K562 (cell line): Measurements from ENCODE around the gene SH3BP5. TPM values are rescaled to one million over a fixed set of nuclear protein-coding genes. Genes with fewer than 3 reads are reported as not detected.

Source experiments
- AFF1 ChIP-seq, 2 experiments: fragments of 450-650 bp; IDR thresholded peaks; 2 replicates each; pipeline ENCODE4 v1.6.1; 2018; ENCODE audit warnings: mild to moderate bottlenecking in 2 of 2, low read depth in 1 of 2; ENCODE audit not compliant: partially characterized antibody in 2 of 2
- CLOCK ChIP-seq: fragments of 250-450 bp; sonication (Bioruptor Pico); IDR thresholded peaks from 2 replicates; pipeline ENCODE4 v1.4.0; 2020; ENCODE audit warnings: mild to moderate bottlenecking, moderate library complexity, borderline replicate concordance
- E2F4 ChIP-seq: sonication (generic); formaldehyde crosslinking; IDR thresholded peaks from 2 replicates; pipeline ENCODE4 v1.8.0; 2022; ENCODE audit warnings: mild to moderate bottlenecking, low read depth, missing genetic modification reagents
- FOXP1 ChIP-seq: sonication (generic); formaldehyde crosslinking; IDR thresholded peaks from 2 replicates; pipeline ENCODE4 v1.8.0; 2022; ENCODE audit warnings: mild to moderate bottlenecking, missing genetic modification reagents
- HOXB6 ChIP-seq: fragments of 250-450 bp; sonication (Bioruptor Pico); IDR thresholded peaks from 2 replicates; pipeline ENCODE4 v1.5.1; 2022; ENCODE audit warnings: mild to moderate bottlenecking, borderline replicate concordance
- NEUROD1 ChIP-seq: fragments of 150-350 bp; IDR thresholded peaks from 2 replicates; pipeline ENCODE4 v1.6.1; 2014; ENCODE audit warnings: borderline replicate concordance, low read length, low read depth; ENCODE audit not compliant: partially characterized antibody
- PCBP1 ChIP-seq: fragments of 200-400 bp; formaldehyde crosslinking; IDR thresholded peaks from 2 replicates; pipeline ENCODE4 v1.6.1; 2018; ENCODE audit warnings: mild to moderate bottlenecking, low read depth, low read length; ENCODE audit not compliant: poor library complexity, severe bottlenecking
- POU5F1 ChIP-seq: fragments of 150-350 bp; IDR thresholded peaks from 2 replicates; pipeline ENCODE4 v1.6.1; 2014; ENCODE audit warnings: borderline replicate concordance, low read length, low read depth, mild to moderate bottlenecking; ENCODE audit not compliant: partially characterized antibody
- RCOR1 ChIP-seq, 2 experiments: IDR thresholded peaks; 2 replicates each; pipeline ENCODE4 v1.6.1; 2012; ENCODE audit warnings: low read depth in 2 of 2, low read length in 2 of 2, borderline replicate concordance in 1 of 2, improper control_type of control experiment in 1 of 2
- SMARCC2 ChIP-seq: fragments of 450-650 bp; IDR thresholded peaks from 2 replicates; pipeline ENCODE4 v1.6.1; 2017; ENCODE audit warnings: antibody characterized with exemption, moderate library complexity, mild to moderate bottlenecking, low read depth
- TAF15 ChIP-seq: fragments of 200-400 bp; formaldehyde crosslinking; IDR thresholded peaks from 2 replicates; pipeline ENCODE4 v1.6.1; 2017; ENCODE audit warnings: mild to moderate bottlenecking, low read depth, low read length, moderate library complexity
- ZC3H4 ChIP-seq: sonication (generic); formaldehyde crosslinking; IDR thresholded peaks from 2 replicates; pipeline ENCODE4 v1.9.0; 2021; ENCODE audit warnings: missing genetic modification reagents, borderline replicate concordance
- ZEB2 ChIP-seq: fragments of 450-650 bp; IDR thresholded peaks from 2 replicates; pipeline ENCODE4 v1.6.1; 2016
- ZFP30 ChIP-seq: fragments of 250-450 bp; sonication (Bioruptor Pico); IDR thresholded peaks from 2 replicates; pipeline ENCODE4 v1.8.0; 2022; ENCODE audit warnings: moderate library complexity, mild to moderate bottlenecking, inconsistent platforms, borderline replicate concordance
- ZNF124 ChIP-seq: sonication (generic); formaldehyde crosslinking; IDR thresholded peaks from 2 replicates; pipeline ENCODE4 v1.8.1; 2022; ENCODE audit warnings: missing genetic modification reagents
- ZNF398 ChIP-seq: fragments of 250-450 bp; sonication (Bioruptor Pico); IDR thresholded peaks from 2 replicates; pipeline ENCODE4 v1.8.0; 2021; ENCODE audit warnings: moderate library complexity, mild to moderate bottlenecking, inconsistent platforms
- ZNF41 ChIP-seq: fragments of 250-450 bp; sonication (Bioruptor Pico); conservative IDR thresholded peaks from 2 replicates; pipeline ENCODE4 v1.4.0; 2020; ENCODE audit warnings: mild to moderate bottlenecking
- ZNF445 ChIP-seq: fragments of 250-450 bp; sonication (Bioruptor Pico); IDR thresholded peaks from 2 replicates; pipeline ENCODE4 v1.4.0; 2020; ENCODE audit warnings: low read depth, mild to moderate bottlenecking, moderate library complexity
- polyA plus RNA-seq, 8 experiments: library from polyadenylated mRNA; depleted of rRNA in 4 of 8; stranded (reverse) in 5 of 8; unstranded in 3 of 8; fragments of >200 nt; fragmentation: Nextera tagmentation in 2 of 8; fragmentation: Illumina TruSeq in 1 of 8; extraction: Ambion mirVana in 2 of 8; extraction: Trizol in 1 of 8; gene quantifications; 2 replicates each; pipeline versions ENCODE4 v1.2.1 to v1.2.3, GENCODE V29; 2011 to 2014; ENCODE audit warnings: inconsistent platforms in 1 of 8, missing spikeins in 1 of 8
- total RNA-seq, 7 experiments: library from RNA; depleted of rRNA in 6 of 7; stranded (reverse); fragments of >200 nt in 6 of 7; fragmentation: Illumina TruSeq in 2 of 7; extraction: Trizol in 2 of 7; gene quantifications; 2 replicates each; pipeline versions ENCODE4 v1.2.1 to v1.2.3, GENCODE V29; 2011 to 2021; ENCODE audit warnings: low replicate concordance in 1 of 7

Gene SH3BP5
- total and polyA plus RNA-seq, 9 of the 15 experiments (the other 6 are each of a cell fraction or from before 2014, with no cell fraction given), result 2.9 to 29.0 (median 14.9) TPM

DNA sequence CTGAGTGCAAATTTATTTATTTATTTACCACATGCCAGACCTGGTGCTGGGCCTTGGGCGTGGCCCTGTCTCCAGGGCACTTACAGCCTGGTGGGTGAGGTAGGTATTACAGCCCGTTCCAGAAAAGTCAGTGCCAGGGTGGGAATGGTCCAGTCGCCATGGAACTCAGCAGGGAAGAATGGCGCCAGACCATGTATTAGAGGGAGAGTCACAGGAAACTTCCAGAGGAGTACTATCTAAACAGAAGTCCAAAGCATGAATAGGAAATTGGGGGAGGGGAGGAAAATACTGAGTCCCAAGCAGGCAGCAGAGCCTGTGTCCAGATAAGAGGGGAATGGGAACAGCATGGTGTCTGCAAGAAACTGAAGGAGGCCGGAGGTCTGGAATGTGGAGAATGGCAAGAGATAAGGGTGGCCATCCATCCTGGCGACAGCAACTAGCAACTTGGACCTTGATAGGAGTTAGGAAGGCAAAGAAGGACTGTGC lies 27.0 kb downstream of the SH3BP5 start (continued):
- peak; percentile 15 for TF ChIP-seq POU5F1
- peak in 1 of 2 experiments; percentile 72 for TF ChIP-seq AFF1 (IDR thresholded peaks at IDR 0.05; ENCODE audit: low read depth in 1 of 2, partially characterized antibody in 2 of 2)
- TF ChIP-seq CLOCK, result 0 out of 2 replicates have a peak, but pooled peaks have one; percentile 55
- no peak for TF ChIP-seq ZNF398 (CRISPR knock-in tag)
- TF ChIP-seq NEUROD1, result peak; percentile 75
- peak; percentile 88 to 97 for TF ChIP-seq RCOR1 (IDR thresholded peaks at IDR 0.05; ENCODE audit: borderline replicate concordance in 1 of 2, low read depth in 2 of 2, low read length in 2 of 2)
- TF ChIP-seq ZNF445 (CRISPR knock-in tag), result no peak
- no peak for TF ChIP-seq ZNF124
- TF ChIP-seq TAF15, result no peak
- TF ChIP-seq ZC3H4 (CRISPR knock-in tag), result no peak
- peak; percentile 76 for TF ChIP-seq SMARCC2
- TF ChIP-seq ZEB2, result peak; percentile 92
- TF ChIP-seq PCBP1, result no peak
- no peak for TF ChIP-seq FOXP1 (CRISPR knock-in tag)
- TF ChIP-seq E2F4, result no peak
- no peak for TF ChIP-seq HOXB6 (CRISPR knock-in tag)
- no peak for TF ChIP-seq ZFP30 (CRISPR knock-in tag)
- no peak for TF ChIP-seq ZNF41 (CRISPR knock-in tag)
